ENCODE measurements around the gene HPCAL1.

Gene HPCAL1

DNA sequence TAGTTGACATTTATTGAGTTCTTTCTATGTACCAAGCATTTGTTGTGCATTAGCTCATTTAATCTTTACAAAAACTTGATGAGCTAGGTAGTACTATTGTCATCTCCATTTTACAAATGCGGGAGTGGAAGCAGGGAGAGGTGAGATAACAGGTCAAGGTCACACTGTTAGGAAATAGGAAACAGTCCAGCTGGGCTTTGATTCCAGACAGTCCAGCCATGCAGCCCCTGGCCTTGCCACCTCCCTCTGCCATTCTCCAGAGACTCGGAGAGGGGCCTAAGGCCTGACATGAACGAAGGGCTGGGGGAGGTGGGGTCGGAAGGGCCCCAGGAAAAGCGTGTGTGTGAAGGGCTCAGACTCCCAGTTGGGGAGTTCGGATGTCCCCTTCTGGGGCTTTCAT lies 89.8 kb downstream of the HPCAL1 start:
- ChIA-PET POLR2A (no interaction called here), CTCF (interaction anchor here (1.2 to 3.2 kb wide), 3 partner anchors 10 to 268 kb away, joined by 3 to 11 read pairs (median 6); no protein-coding TSS in a partner anchor)
- DNase-seq (ENCODE audit: extremely low spot score) = no peak
- TF ChIP-seq CTCF (IDR thresholded peaks at IDR 0.05; ENCODE audit: control extremely low read depth, extremely low read depth, low read depth, missing control alignments) = no peak

DNA sequence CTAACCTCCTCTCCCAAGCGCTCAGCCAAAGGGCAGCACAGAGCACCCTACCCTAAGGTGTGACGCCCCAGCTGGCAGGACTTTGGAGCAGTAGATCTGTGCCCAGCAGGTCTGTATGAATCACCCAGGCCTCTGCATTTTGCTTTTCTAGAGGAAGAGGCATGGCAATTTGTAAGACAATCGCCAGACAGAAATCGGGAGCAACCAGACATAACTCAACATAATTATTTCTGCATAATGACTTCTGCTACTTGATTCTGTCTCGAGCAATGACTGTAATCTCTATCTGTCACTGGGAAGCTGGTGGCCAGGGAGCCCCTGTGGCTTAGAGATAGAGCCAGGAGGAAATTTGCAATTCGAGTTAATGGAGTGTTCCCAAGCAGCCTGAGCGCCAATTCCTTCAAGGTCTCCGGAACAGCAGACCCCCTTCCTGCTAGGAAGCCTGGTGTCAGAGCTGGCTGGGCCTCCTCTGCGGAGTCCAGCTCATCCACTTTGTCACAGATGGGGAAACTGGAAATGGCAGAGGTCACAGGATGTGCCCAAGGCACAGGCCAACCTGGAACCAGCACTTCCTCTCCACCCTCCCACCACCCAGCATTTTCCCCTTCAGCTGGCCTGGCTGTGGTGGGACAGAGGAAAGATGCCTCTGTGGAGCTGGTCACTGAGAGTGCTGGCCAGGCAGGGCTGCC lies 90.4 kb downstream of the HPCAL1 start:
- ChIA-PET POLR2A (interaction anchor here (0.6 kb wide), 1 partner anchor 17 kb away, joined by 4 read pairs; no protein-coding TSS in a partner anchor), CTCF (interaction anchor here (1.2 to 3.2 kb wide), 4 partner anchors 9 to 269 kb away, joined by 3 to 11 read pairs (median 4); no protein-coding TSS in a partner anchor)
- TF ChIP-seq CTCF (IDR thresholded peaks at IDR 0.05; ENCODE audit: control extremely low read depth, extremely low read depth, low read depth, missing control alignments) = no peak
- no peak for DNase-seq (ENCODE audit: extremely low spot score)

- no peak for TF ChIP-seq CTCF (IDR thresholded peaks at IDR 0.05; ENCODE audit: control extremely low read depth, extremely low read depth, low read depth, missing control alignments)
- POLR2A ChIA-PET = interaction anchor here (0.6 kb wide), 1 partner anchor 16 kb away, joined by 4 read pairs; no protein-coding TSS in a partner anchor
- DNase-seq (ENCODE audit: extremely low spot score) = no peak
- CTCF ChIA-PET = interaction anchor here (1.2 to 3.2 kb wide), 3 partner anchors 9 to 41 kb away, joined by 3 to 11 read pairs (median 6); no protein-coding TSS in a partner anchor
Measured at GRCh38 chr2:10393640-10393982, 90.9 kb downstream of the HPCAL1 start.

- POLR2A ChIA-PET = no interaction called here
Measured at GRCh38 chr2:10395893-10396292, 93.2 kb downstream of the HPCAL1 start.

GRCh38 chr2:10396464-10396863 lies 93.8 kb downstream of the HPCAL1 start:
- no peak for TF ChIP-seq CTCF (IDR thresholded peaks at IDR 0.05; ENCODE audit: control extremely low read depth, extremely low read depth, low read depth, missing control alignments)
- no peak for DNase-seq (ENCODE audit: extremely low spot score)
- ChIA-PET CTCF (interaction anchor here (1.3 to 1.4 kb wide), 2 partner anchors 12 to 13 kb away, joined by 9 read pairs; no protein-coding TSS in a partner anchor), POLR2A (no interaction called here)

More at GRCh38 chr2:10395893-10396292, 93.2 kb downstream of the HPCAL1 start:
- DNase-seq (ENCODE audit: extremely low spot score) = no peak
- TF ChIP-seq CTCF (IDR thresholded peaks at IDR 0.05; ENCODE audit: control extremely low read depth, extremely low read depth, low read depth, missing control alignments) = no peak
- CTCF ChIA-PET = interaction anchor here (1.3 kb wide), 1 partner anchor 12 kb away, joined by 9 read pairs; no protein-coding TSS in a partner anchor

GRCh38 chr2:10397297-10397875 lies 94.7 kb downstream of the HPCAL1 start:
- ChIA-PET POLR2A (no interaction called here), CTCF (interaction anchor here (1.0 to 1.4 kb wide), 2 partner anchors 12 to 15 kb away, joined by 4 to 9 read pairs; no protein-coding TSS in a partner anchor)
- no peak for DNase-seq (ENCODE audit: extremely low spot score)
- no peak for TF ChIP-seq CTCF (IDR thresholded peaks at IDR 0.05; ENCODE audit: control extremely low read depth, extremely low read depth, low read depth, missing control alignments)

Data from GM10248 (cell line).